D721Med (cell line): ENCODE measurements around the gene TRIM71.

Source experiments
- DNase-seq: peaks from one replicate; pipeline ENCODE4 v3.0.0; 2011; ENCODE audit warnings: low spot score; ENCODE audit not compliant: insufficient read length
- FAIRE-seq: peaks from 2 replicates; lab custom pipeline; 2011; peaks lifted over from hg19 to GRCh38; lab: Jason Lieb, UNC
- TF ChIP-seq, protein P1 (sequence below): IDR thresholded peaks from 2 replicates; pipeline ENCODE4 v1.5.1; 2012; ENCODE audit warnings: mild to moderate bottlenecking, control low read depth; ENCODE audit not compliant: insufficient read depth; ENCODE audit errors: missing control alignments

TRIM71 gene

DNA sequence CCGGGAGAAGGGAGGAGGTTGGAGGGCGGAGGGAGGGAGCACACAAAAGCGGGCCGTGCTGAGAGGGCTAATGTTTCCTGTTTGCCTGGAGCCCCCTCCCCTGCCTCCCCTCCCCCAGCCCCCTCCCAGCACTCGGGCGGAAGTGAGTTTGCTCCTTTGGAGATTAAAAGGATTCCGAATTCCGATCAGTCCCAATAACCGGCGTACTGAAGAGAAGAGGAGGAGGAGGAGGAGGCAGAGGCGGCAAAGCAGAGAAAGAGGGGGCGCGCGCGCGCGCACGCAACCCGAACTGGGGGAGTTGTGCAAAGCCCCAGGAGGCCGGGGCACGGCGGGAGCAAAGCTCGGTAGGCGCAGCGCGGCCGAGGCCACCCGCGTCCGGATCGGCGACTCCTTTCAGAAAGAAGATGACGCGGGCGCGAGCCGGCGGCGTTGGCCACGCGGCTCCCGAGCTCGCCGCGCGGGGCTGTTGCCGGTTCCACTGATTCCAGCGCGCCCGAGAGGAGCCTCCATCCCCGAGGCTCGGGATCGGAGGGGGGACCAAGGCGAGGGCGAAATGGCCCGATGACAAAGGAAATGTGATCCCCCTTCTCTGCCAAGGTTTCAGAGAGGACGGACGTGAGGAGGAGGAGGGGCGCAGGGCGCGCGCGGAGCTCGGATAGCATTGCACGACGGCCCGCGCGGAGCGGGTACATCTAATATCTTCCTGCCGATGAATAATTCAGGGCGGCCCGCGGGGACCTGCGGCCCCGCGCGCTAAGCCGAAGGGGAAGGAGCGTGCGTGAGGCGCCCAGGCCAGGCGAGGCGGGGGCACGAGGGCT lies 1.1 kb upstream of the TRIM71 start:
- DNase-seq = no peak
- TF ChIP-seq, protein P1, sequence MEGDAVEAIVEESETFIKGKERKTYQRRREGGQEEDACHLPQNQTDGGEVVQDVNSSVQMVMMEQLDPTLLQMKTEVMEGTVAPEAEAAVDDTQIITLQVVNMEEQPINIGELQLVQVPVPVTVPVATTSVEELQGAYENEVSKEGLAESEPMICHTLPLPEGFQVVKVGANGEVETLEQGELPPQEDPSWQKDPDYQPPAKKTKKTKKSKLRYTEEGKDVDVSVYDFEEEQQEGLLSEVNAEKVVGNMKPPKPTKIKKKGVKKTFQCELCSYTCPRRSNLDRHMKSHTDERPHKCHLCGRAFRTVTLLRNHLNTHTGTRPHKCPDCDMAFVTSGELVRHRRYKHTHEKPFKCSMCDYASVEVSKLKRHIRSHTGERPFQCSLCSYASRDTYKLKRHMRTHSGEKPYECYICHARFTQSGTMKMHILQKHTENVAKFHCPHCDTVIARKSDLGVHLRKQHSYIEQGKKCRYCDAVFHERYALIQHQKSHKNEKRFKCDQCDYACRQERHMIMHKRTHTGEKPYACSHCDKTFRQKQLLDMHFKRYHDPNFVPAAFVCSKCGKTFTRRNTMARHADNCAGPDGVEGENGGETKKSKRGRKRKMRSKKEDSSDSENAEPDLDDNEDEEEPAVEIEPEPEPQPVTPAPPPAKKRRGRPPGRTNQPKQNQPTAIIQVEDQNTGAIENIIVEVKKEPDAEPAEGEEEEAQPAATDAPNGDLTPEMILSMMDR = no peak
- FAIRE-seq = no peak

DNA sequence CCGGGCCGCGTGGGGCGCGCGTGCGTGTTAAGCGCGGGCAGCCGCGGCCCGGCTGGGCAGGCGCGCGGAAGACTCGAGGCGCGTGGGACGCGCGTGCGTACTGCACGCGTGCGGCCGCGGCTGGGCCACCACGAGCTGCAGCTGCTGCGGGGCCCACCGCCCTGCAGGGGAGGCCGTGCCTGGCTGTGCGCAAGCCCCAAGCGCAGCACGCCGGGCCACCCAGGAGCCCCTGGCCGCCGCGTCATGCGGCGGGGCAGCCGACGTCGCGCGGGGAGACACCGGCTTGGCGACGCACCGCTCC lies 590 bp upstream of the TRIM71 start:
- TF ChIP-seq, protein P1 = no peak
- no peak for FAIRE-seq
- DNase-seq = no peak

DNA sequence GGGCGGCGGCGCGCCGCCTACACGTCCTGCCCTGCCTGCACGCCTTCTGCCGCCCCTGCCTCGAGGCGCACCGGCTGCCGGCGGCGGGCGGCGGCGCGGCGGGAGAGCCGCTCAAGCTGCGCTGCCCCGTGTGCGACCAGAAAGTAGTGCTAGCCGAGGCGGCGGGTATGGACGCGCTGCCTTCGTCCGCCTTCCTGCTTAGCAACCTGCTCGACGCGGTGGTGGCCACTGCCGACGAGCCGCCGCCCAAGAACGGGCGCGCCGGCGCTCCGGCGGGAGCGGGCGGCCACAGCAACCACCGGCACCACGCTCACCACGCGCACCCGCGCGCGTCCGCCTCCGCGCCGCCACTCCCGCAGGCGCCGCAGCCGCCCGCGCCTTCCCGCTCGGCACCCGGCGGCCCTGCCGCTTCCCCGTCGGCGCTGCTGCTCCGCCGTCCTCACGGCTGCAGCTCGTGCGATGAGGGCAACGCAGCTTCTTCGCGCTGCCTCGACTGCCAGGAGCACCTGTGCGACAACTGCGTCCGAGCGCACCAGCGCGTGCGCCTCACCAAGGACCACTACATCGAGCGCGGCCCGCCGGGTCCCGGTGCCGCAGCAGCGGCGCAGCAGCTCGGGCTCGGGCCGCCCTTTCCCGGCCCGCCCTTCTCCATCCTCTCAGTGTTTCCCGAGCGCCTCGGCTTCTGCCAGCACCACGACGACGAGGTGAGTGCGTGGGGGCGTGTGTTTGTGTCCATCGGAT lies 602 bp downstream of the TRIM71 start:
- no peak for FAIRE-seq

DNA sequence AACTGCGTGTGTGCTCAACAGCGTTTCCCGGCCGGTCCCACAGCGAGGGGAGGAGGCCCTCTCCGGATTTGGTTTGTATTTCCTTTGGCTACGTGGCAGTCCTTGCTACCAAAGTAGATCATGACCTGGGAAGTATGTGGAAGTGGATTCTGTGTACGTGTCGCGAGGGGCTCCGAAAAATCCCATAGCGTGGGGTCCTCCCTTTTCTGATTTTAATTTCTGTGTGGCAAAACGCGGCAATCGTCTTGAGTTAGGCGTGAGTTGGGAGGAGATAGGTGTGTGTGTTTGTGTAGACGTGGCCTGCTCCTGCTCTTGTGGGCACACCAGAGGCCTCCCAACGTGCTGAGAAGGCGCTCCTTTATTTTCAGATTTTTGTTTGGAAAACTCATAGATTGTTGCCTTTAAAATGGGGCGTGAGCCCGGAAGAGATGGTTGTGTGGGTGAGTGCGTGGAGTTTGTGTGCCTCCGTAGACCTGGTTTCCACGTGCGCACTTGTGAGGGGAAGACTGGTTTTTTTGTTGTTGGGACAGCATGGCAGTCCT lies 1.2 kb downstream of the TRIM71 start:
- DNase-seq = no peak
- FAIRE-seq = no peak
- TF ChIP-seq, protein P1 = no peak

More for the DNA sequence above, 602 bp downstream of the TRIM71 start:
- no peak for DNase-seq
- TF ChIP-seq, protein P1 = no peak

DNA sequence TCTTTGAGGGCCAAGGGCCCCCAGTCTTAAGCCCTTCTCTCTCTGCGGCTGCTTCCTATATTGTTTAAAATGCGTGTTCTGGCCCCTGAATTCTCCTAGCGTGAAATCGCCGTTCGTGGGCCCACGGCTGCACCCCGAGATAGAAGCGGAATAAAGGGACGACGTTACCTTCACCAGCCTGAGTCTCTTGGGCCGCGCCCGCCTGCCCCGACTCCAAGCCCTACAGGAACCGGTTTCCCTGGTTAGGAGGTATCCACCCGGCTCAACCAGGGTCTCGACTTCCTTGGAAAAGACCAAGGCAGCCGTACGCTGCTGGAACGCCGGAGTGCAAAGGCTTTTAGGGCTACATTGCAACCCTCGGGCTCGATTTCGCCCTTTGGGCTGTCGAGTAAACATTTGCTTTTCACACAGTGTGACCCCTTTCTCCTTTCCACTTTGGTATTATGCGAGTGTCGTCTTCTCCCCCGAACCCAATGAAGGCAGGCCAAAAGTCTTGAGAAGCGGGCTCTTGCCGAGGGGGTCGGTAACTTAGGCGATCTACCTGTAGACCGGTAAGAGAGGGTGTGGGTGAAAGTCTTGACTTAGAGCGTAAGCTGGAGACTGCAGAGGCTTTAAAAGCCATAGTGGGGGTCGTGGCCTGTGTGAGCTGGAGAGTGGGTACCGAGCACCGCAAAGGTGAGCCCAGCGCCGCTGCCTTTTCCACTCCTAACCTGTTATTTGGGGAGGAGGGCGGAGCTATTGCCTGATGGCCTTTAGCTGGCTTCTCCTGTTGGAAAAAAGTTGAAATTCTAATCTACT lies 2.0 kb downstream of the TRIM71 start:
- FAIRE-seq = no peak

DNA sequence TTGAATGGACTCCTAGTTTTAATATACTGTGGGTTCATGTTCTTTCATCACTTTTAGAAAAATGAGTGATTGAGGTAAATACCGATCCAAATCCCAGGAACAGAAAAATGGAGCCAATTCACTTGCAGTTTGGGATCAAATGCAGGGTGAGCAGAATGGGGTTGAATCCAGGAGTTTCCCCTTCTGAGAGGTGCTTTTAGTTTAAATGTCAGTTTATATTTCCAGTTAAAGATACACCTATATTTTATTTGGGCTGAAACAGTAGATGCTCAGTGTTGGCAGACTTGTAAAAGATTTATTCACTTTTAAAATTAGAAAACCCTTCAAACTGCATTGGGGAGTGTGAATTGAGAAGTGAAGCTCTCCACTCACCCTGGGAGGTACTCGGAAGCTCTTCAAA lies 2.6 kb downstream of the TRIM71 start:
- TF ChIP-seq, protein P1 = no peak
- no peak for FAIRE-seq
- DNase-seq = no peak

More for the DNA sequence above, 2.0 kb downstream of the TRIM71 start:
- no peak for DNase-seq
- TF ChIP-seq, protein P1 = no peak
